Posterior vena cava (tissue), 2 donors: ENCODE measurements around the gene COL4A4. TPM values are rescaled to one million over a fixed set of nuclear protein-coding genes. Genes with fewer than 3 reads are reported as not detected.
"Not testable (repeated sequence)": the region's sequence is repeated elsewhere in the genome, so short reads cannot be mapped to it uniquely, and the experiment has no call there.

ENCODE experiments used
- DNase-seq: peaks from one replicate; pipeline ENCODE4 v3.0.0-alpha.2; 2020; ENCODE audit warnings: low spot score
- intact Hi-C, 2 donors: fragments of 100-400 bp; cut with DNase I; formaldehyde crosslinking; loops; one replicate each; pipeline versions ENCODE4 v1.14.1 to v1.14.2; 2022 to 2023
- total RNA-seq, 2 donors: library from RNA; stranded (reverse); fragmentation: NEBNext Ultra II Directional; extraction: Animal tissue kit (Norgen Biotek cat#: 25700); gene quantifications; one replicate each; pipeline ENCODE4 v1.2.1, GENCODE V29; 2021
- donor health status: DM: yes; HTN: yes; CAD: no.
- donor health status: DM: yes; HTN: yes; CAD: no.

The COL4A4 gene
- total RNA-seq, 2 donors from 2014 or later, result 0.93 to 3.0 TPM

DNA sequence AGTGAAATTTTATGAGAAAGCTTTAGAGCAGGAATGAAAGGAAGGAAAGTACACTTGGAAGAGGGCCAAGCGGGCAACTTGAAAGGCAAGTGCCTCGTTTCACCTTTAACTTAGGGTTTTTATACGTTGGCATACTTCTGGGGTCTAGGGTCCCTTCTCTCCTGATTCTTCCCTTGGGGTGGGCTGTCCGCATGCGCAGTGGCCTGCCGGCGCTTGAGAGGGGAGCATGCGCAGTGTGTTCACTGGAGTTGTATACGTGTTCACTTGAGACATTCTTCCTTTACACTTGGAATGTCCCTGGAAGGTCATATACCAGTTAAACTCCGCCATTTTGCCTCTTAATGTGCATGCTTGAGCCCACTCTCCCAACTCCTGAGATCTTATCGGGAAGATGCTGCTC lies 7.8 kb upstream of the COL4A4 start:
- intact Hi-C loops, result not testable (repeated sequence)

DNA sequence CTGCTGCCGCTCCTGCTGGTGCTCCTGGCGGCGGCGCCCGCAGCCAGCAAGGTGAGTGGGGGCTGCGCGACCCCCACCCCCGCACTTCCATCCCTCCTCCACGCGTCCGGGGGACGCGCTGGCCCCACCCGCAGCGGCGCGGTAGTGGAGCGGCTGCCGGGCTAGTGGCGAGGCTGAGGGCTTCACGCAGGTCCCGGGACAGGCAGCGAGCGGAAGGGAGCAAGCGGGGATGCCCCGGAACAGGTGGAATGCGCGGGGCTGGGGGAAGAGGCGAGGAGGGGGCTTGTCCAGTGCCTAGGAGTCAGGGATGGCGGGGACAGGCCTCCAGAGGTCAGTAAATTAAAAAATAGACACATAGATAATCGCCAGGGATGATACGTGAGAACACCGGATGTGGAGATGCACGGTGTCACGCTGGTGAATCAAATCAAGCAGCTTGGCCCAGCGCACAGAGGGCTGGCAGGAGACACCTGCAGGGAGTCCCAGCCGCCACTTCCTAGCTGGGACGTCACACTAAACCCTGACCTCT lies 822 bp upstream of the COL4A4 start:
- no peak for DNase-seq
- intact Hi-C loops, result no loop called here

More for the DNA sequence above, 7.8 kb upstream of the COL4A4 start:
- not testable (repeated sequence) for DNase-seq

DNA sequence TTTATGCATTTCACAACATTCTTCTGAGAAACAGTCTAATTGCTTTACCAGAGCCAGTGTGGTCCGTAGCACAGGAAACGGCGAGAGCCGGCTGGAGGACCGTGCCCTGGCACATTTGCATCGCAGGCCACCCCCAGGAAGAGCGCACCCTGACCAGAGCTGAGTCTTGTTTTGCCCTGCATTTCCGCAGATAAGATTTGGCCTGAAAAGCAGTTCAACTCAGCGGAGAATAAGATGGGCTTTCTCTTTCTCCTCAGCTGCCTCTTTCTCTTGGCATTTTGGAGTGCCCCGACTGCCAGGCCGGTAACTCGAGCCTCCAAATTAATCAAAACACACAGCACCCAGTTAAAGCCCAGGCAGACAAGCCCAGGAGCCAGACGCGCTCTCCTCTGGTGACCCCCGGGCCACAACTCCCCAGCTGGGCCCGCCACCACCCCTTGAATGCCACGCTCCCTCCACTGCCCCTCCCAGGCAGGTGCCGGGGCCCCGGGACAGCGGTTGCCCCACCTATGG lies 464 bp downstream of the COL4A4 start:
- DNase-seq, result no peak
- intact Hi-C loops, result no loop called here

DNA sequence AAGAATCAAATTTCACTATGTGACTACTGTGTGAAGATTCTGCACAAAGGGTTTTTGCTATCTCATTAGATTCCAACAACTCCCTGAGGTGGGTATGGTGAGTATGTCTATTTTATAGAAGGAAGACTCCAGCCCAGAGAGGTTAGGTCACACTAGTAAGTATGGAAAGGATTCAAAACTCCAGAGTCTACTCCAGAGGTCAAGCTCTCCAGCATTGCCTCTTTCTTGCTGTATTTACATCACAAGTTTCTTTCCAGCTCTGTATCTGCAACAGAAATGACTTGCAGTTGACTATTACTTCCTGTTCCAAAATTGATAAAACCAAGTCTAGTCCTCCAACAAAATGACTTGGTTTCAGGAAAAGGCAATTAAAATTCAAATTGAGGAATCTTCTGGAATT lies 2.1 kb downstream of the COL4A4 start:
- no peak for DNase-seq
- intact Hi-C loops, result no loop called here

DNA sequence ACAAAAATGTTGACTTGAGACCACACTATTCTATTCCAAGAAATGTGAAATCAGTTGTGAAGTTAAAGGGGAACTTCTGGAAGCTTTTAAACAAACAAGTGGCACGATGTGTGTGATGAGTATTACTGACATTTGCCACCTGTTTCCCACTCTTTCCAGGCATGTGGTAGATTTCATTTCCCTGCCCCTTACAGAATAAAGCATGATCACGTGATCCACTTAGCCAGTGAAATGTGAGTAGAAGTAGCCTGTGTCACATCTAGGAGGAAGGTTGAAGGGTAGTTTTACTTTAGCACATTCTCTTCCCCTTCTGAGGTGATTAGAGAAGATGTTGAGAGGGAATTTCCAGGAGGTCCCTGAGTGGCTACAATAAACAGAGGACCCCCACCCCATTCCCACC lies 3.8 kb downstream of the COL4A4 start:
- intact Hi-C loops, result no loop called here
- no peak for DNase-seq

DNA sequence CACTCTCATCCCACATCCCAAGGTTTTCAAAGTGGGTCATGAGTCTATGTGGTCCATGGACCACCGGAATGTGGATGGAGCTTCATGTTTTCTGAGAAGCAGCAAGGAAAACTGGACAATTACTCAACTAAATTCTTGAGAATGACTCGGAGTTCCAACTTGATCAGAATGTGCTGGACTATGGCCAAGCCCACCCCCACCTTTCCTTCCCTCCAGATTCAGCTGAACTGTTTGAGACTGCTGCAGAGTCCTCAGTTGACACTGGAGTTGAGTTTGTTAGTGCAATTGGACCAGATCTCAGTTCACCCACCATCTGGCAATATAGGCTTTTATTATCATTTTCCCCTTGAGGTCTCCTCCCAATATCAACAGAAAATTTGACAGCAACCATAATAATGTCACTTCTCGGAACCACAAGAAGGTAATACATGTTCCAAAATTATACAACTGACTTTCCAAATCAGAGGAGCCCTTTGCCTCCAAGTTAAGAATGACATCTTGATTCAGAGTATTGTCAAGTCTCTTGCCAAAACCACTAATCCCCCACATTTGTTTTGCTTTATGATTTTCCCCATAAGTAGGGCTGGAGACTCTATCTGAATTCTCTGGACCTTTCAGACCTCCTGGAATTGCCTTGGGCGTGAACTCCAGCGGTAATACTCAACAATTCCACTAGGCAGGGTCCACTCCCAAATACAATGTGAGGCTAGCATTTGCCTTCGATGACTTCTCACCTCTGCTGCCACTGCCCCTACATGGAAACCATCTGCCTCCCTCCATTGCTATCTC lies 8.8 kb downstream of the COL4A4 start:
- intact Hi-C loops, result no loop called here
- DNase-seq, result no peak

DNA sequence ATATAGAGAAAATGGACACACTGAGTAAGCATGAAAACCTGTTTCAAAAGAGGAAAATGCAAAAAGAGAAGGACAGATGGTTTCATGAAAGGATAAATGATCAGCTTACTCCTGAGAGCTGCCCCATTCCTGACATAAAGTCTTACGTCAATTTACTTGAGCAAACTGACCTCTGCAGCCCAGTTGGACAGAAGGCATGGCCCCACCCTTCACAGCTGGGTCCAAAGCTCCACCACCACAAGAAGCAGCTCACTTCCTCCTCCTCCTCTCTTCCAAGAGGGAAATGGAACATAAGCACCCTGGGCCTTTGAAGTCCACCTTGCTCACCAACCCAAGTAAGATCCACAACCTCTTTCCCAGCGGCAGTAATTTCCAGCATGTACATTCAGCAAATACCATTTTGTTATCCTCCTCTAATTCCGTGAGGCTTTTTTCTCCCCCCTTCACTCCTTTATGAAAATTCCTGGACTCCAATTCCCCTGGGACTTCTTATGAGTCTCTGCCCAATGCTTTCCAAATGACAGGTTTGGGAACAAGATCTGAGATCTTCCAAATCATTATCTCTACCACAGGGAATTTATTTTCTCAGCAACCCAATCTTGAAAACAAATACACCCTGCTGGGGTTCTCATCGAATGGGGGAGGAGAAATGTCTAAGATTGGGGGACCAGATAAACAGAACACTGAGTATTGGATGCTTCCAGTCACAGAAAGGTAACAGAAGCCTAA lies 10.1 kb downstream of the COL4A4 start:
- no peak for DNase-seq
- intact Hi-C loops, result no loop called here

DNA sequence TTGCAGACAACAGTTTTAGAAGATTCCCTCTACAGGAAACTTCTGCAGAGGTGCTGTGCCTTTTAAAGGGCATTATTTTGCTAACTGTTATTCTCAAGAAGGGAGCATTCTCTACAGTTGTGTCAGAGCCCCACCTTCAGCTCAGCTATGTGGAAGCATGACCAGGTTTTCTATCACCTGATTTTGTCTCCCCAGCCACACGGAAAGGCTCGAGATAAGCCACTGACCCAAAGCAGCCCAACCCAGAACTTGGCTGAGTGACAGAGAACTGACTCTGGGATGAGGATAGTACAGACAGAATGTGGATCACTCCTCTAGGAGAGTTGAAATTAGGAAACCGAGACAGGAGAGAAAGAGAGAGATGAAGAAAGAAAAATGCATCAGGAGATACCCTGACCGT lies 10.7 kb downstream of the COL4A4 start:
- intact Hi-C loops, result no loop called here
- DNase-seq, result no peak

DNA sequence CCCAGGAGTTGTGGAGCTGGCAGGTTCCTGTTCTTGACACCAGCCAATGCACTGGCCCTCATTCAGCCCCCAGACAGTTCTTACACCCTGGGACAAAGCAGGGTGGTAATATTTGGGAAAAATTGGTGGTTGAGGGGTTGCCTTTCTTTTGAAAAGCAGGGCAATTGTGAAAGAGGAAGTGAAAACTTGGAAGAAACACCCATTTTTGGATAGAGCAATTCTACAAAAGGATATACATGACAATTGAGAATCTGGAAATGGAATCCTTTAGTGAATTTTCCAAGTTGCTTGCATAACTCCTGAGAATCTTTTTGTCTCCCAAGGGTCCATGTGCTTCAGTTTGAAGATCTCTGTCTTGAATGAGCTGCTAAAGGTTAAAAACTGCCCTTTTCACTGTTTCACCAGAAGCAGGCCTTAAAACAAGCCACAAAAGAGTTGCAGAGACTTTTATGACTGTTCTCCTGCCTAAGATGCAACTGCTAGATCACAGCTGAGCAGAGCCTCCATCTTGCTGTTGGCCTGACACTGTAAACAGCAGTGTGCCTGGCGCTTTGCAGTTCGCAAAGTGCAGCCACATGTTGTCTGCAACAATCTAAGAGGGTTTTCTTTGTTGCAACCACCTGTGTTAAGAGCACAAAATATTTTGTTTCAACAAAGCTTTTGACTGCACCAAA lies 11.8 kb downstream of the COL4A4 start:
- DNase-seq, result no peak
- intact Hi-C loops, result no loop called here

DNA sequence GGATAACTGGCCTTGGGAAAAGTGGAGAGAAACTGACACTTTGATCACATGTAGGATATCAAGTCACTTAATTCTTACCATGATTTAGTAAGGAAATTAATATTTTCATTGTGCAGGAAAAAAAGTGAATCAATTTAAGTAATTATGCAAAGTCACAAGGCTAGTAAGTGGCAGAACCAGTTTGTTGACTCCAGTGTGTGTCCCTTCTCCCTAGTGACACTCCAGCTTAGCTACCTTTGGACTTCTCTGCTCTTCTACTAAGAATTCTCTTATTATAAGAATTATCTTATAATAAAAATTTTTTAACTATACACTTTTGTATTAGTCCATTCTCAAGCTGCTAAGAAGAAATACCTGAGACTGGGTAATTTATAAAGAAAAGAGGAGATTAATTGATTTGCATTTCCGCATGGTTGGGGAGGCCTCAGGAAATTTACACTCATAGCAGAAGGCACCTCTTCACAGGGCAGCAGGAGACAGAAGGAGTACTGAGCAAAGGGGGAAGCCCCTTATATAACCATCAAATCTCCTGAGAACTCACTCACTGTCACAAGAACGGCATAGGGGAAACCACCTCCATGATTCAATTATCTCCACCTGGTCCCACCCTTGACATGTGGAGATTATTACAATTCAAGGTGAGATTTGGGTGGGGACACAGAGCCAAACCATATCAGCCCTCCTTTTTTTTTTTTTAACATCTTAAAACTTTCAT lies 13.6 kb downstream of the COL4A4 start:
- intact Hi-C loops, result no loop called here
- DNase-seq, result no peak

DNA sequence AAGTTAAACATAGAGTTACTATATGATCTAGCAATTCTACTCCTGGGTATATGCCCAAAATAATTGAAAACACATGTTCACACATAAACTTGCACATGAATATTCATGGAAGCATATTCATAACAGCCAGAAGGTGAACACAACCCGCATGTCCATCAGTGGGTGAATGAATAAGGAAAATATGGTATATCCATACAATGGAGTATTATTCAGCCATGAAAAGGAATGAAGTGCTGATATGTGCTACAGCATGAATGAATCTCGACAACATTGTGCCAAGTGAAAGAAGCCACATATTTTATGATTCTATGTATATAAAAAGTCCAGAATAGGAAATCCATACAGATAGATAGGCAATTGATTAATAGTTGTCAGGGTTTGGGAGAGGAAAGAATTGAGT lies 15.9 kb downstream of the COL4A4 start:
- intact Hi-C loops, result no loop called here
- no peak for DNase-seq

DNA sequence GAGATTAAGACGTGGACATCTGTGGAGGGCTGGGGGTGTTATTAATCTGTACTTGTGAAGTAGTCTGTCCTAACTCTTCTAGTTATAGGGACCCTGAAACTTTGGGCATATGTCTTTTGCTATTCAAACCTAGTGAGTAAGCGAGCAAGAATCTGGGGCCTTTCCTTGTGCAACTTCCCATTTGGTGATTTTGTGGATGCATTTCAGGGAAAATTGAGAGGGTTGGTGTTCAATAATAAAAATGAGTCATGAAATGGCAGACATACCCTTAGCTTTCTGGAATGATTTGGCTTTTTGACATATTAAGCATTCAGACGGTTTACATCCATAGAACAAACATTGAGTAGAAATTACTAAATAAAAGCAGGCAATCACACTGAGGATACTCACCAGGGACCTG lies 17.0 kb downstream of the COL4A4 start:
- DNase-seq, result no peak
- intact Hi-C loops, result no loop called here

DNA sequence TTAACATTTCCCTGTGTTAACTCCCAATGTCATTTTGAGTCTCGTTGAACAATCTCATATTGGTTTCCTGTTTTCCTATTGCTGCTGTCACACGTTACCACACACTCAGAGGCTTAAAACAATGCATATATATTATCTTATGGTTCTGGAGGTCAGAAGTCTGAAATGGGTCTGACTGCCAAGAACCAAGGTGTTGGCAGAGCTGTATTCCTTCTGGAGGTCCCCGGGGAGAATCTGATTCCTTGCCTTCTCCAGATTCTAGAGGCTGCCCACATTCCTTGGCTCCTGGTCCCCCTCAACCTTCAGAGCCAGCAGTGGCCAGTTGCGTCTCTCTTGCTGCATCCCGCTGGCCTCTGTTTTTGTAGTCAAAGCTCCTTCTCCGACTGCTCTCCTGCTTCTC lies 17.5 kb downstream of the COL4A4 start:
- DNase-seq, result no peak
- intact Hi-C loops, result no loop called here

DNA sequence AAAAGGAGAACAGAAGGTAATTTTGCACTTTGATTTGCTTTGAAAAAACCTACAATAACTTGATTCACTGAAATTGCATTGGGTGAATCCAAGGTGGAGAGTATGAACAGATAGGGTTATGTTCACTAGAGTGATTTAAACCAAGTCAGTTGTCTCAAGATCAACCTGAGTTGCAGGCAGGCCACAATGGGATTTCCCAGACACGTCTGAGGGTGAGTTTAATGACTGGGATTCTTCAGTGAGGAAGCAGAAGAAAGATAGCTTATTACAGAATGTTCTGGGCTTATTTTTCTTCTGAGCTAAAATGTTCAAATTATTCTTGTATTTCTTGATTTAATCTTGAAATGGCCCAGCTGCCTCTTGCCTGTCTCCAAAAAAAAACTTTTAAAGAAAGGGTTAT lies 20.1 kb downstream of the COL4A4 start:
- DNase-seq, result no peak
- intact Hi-C loops, result no loop called here

DNA sequence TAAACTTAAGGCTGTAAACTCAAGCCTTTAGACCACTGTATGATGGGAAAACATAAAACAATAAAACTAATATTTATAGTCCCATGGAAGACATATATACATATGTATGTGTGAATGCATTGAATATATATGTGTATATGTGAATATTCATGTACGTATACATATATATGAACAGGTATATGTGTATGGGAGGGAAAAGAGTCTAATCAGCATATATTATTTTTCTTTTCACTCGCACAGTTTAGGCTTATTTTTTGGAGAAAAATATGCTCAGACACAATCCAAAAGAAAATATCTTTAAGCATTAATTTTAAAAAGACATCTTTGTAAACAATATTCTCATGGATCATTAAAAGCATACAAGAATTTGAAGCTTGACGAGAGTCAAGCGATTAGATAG lies 22.7 kb downstream of the COL4A4 start:
- no peak for DNase-seq

DNA sequence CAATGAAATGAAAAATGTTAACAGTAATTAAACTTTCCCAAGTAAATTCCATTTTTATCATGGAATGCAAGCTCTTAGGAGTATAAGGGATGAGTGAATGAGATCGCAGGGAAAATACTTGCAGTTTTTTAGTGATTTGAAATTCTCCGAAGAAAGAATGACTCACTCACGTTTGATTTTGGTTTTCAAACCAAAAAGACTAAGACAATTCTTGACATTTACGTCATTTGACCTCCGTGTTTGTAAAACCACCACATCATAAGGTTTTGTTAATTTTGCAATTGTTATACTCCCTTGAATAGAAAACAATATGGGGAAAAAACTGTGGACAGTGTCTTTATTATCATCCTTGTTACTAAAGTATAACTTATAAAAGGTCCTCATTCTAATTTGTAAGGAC lies 29.4 kb downstream of the COL4A4 start:
- DNase-seq, result no peak
- intact Hi-C loops, result no loop called here

More for the DNA sequence above, 22.7 kb downstream of the COL4A4 start:
- intact Hi-C loops, result no loop called here

DNA sequence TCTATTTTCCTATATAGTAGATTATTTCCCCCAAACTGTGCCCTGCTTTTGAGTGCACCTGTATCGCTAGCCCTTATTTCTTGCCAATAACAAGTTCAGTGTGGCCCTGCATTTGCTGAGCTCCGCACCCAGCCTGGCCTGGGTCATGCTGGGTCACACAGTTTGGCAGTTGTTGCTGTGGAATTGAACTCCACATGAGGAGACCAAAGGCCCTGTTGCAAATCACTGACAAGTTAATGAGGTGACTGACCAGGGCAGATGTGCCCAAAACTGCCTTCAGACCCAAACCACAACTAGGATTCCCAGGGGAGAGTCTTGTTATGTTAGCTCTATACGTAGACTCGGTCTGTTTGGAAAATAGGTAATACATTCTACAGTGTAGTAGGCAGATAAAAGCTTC lies 31.0 kb downstream of the COL4A4 start:
- no peak for DNase-seq
- intact Hi-C loops, result no loop called here

DNA sequence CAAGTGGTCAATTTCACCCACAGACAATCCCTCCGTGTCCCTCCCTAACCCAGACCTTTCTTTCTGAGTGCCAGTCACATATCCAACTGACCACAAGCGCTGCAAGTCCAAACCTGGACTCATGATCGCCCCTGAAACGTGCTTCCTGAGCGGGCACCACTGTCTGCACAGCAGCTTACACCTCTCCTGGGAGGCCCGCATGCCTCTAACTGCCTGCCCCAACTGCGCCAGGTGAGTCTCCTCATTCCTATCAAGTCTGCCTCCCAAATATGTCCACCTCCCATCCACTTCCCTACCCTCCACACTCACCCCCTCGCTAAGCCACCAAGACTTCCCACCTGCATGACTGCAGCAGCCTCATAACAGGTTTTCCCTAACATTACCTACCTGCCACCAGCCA lies 33.4 kb downstream of the COL4A4 start:
- no peak for DNase-seq
- intact Hi-C loops, result no loop called here

DNA sequence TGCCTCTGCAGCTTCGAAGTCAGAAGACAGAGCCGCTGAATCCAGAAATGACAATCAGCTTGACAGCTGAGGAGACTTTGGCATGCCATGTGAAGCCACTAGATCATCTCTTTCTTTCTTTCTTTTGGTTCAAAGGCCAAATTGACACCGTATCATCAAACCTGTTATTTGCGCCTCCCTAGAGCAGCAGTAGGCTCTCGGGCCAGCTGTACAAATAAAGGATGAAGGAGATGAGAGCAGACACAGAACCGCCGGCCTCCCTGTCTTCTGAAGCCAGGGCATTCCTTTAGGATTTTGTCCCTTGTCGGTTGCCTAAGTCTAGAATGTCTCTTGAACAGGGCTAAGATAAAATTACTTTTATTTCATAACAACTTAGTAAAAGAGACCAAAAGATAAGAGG lies 36.8 kb downstream of the COL4A4 start:
- intact Hi-C loops, result no loop called here
- DNase-seq, result no peak
